NOMO-1 treated with dmso at 0.1 percent for 144 hours (cell line): ENCODE results near the gene DPH7.
A peak's percentile ranks its signal among the peaks of the same experiment; 100 is the strongest.
"Not testable (repeated sequence)": the region's sequence is repeated elsewhere in the genome, so short reads cannot be mapped to it uniquely, and the experiment has no call there.

Experiments
- DNase-seq: peaks from one replicate; lab custom pipeline; 2025; ENCODE audit not compliant: unreplicated experiment; lab: John Stamatoyannopoulos, UW

Gene DPH7

GRCh38 chr9:137521405-137521985 is 57.2 kb downstream of the DPH7 start:
- DNase-seq = no peak

DNA sequence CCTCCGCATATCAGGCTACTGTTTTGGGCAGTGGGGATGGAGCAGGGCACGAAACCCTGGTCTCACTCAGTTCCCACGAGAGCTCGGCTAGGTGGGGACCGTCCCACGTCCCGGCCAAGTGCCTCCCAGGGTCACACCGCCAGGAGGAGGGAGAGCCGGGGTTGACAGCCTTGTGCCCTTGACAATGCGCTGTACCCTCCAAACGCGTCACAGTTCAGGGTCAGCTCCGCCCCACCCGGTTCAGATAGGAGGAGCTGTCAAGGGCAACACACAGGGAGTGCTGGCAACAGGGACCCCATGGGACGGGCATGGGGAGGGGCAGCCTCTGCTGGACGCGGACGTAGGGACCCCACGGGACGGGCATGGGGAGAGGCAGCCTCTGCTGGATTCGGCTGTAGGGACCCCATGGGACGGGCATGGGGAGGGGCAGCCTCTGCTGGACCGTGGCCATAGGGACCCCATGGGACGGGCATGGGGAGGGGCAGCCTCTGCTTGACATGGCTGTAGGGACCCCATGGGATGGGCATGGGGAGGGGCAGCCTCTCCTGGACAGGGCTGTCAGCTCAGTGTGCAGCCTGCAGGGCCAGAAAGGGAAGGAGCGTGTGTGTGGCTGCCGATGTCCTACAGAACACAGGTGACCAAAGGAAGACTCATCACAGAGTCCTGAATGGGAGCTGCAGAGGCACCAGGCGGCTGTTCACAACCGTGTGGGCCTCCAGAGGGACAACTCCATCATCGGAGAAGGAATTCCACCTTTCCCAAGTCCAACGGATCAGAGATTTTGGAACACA is 57.9 kb downstream of the DPH7 start:
- DNase-seq = no peak

DNA sequence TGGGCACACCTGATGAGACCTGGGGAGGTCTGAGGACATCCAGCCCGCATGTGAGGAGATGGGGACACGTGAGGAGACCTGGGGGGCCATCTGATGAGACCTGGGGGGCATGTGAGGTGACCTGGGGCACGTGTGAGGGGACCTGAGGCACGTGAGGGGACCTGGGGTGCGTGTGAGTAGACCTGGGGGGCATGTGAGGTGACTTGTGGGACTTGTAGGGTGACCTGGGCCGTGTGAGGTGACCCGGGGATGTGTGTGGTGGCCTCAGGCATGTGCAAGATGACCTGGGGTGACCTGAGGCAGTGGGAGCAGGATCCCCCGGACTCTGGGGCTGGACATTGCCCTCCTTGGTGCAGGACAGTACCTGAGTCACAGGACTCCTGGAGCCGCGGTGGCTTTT is 59.2 kb downstream of the DPH7 start:
- DNase-seq = no peak

DNA sequence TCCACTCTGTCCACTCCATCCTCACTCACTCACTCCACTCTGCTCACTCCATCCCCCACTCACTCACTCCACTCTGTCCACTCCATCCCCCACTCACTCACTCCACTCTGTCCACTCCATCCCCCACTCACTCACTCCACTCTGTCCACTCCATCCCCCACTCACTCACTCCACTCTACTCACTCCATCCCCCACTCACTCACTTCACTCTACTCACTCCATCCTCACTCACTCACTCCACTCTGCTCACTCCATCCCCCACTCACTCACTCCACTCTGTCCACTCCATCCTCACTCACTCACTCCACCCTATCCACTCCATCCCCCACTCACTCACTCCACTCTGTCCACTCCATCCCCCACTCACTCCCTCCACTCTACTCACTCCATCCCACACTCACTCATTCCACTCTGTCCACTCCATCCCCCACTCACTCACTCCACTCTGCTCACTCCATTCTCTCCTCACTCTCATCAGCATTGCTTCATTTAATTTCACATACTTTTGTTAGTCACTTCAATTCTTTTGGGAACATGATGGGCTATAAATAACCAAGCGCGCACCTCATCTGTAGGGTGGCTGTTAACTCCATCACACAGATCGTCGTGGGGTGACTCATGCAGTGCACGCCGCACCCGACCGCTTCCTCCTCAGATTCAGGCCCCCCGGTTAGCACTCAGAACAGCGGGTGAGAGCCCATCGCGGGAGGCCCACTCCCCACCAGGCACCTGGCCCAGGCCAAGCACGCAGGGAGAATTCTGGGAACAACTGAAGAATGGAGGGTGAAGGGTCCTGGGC is 59.9 kb downstream of the DPH7 start:
- not testable (repeated sequence) for DNase-seq

DNA sequence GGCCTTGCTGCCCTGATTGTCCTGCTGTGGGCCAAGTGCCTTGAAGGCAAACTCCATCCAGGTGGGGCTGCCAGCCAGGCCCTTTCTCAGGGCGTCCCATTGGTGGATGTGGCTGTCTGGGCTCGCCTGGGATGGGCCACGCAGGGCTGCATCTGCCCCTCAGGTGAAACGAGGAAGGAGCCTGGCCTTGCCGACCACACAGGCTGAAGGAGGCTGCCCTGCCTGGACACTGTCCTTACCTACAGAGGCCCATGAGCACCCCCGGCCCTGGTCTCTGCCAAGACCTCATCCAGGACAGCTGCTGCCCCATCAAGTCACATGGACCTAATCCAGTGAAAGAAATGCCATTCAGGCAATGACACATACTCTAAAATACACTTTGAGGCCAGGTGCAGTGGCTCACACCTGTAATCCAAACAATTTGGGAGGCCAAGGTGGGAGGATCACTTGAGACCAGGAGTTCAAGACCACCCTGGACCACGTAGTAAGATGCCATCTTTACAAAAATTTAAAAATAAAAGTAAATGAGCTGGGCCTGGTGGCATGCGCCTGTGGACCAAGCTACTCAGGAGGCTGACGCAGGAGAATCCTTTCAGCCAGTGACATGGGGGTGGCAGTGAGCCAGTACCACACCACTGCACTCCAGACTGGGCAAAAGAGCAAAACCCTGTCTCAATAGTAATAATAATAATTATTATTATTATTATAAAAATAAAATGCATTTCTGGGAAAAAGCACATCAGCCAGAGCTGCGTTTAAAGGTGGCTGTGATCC is 62.4 kb downstream of the DPH7 start:
- no peak for DNase-seq

- DNase-seq = no peak
These were observed 63.4 kb downstream of the DPH7 start for GRCh38 chr9:137515338-137515724.

DNA sequence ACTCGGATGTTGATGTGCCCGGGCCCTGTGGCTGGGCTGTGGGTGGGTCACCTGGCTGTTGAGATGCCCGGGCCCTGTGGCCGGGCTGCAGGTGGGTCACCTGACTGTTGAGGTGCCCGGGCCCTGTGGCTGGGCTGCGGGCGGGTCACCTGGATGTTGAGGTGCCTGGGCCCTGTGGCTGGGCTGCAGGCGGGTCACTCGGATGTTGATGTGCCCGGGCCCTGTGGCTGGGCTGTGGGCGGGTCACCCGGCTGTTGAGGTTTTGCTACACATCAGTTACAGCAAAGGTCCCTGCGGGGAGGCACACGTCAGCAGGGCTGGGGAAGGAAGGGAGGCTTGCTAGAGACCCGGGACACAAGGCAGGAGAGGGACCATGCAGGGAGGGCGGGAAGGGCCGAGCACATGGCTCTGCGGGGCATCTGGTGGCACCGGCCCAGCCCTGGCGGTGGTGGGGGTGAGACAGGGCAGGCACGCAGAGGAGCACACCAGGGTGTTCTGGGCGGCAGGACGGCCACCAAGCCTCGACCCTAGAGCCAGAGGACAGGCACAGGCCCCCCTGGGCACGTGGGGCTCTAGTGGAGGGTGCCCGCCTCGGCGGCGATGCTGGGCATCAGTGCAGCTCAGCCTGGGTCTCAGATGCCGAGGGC is 63.9 kb downstream of the DPH7 start:
- DNase-seq = no peak

DNA sequence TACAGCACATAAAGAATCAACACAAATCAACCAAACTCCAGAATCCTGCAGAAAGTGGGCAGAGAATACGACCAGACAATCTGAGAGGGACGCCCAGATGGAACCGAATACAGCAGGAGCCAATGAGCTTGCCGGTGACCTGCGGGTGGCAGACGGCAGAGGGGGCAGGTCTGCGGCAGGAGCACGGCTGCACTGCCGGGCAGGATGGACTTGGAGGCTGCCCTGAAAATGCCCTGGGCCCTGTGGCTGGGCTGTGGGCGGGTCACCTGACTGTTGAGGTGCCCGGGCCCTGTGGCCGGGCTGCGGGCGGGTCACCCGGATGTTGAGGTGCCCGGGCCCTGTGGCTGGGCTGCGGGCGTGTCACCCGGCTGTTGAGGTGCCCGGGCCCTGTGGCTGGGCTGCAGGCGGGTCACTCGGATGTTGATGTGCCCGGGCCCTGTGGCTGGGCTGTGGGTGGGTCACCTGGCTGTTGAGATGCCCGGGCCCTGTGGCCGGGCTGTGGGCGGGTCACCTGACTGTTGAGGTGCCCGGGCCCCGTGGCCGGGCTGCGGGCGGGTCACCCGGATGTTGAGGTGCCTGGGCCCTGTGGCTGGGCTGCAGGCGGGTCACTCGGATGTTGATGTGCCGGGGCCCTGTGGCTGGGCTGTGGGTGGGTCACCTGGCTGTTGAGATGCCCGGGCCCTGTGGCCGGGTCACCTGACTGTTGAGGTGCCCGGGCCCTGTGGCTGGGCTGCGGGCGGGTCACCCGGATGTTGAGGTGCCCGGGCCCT is 64.7 kb downstream of the DPH7 start:
- peak; percentile 70 for DNase-seq

GRCh38 chr9:137513136-137513535 is 65.6 kb downstream of the DPH7 start:
- not testable (repeated sequence) for DNase-seq

- no peak for DNase-seq
These were observed 66.8 kb downstream of the DPH7 start for GRCh38 chr9:137511758-137512463.

- not testable (repeated sequence) for DNase-seq
These were observed 67.6 kb downstream of the DPH7 start for GRCh38 chr9:137511126-137511525.

GRCh38 chr9:137509198-137509597 is 69.5 kb downstream of the DPH7 start:
- no peak for DNase-seq

- DNase-seq = no peak
These were observed 72.0 kb downstream of the DPH7 start for GRCh38 chr9:137506702-137507171.

GRCh38 chr9:137506274-137506673 is 72.5 kb downstream of the DPH7 start:
- DNase-seq = no peak

DNA sequence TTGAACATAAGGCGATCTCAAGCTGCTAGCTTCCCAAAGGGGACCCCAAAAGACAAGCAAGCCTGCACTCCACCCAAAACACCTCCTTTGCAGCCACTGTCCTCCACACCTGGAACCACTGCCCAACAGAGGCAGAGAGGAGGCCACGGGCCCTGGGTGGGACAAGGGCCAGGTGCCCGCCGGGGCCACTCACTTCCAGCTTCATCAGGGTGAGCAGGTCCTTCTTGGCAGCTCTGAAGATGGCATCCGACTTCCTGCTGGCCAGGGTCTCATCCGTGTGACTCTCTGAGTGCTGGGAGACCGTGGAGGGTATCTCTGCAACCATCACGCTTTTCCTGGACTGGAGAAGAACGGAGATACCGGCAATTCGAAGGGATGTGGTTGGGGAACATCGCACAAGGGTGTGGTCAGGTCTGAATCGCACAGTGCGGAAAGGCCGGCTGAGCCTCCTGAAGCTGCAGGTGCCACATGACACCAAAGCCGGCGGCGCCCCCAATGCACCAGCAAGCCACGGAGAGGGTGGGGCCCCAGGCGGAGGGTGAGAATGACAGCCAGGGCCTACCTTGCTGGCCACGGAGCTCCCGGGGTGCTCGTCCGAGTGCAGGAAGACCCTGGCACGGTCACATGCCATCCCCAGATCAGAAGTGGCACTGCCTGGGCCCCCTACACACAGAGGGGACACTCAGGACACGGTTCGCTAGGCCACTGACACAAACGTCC is 73.1 kb downstream of the DPH7 start:
- no peak for DNase-seq
